HL-60 (cell line): ENCODE results near the gene SLAIN1. TPM values are rescaled to one million over a fixed set of nuclear protein-coding genes. Genes with fewer than 3 reads are reported as not detected.
A peak's percentile ranks its signal among the peaks of the same experiment; 100 is the strongest.

Source experiments
- DNase-seq, 2 experiments: peaks; one replicate each; pipeline ENCODE4 v3.0.0-alpha.2; 2010 to 2020; ENCODE audit warnings: low read depth in 1 of 2, low spot score in 1 of 2
- H3K27ac ChIP-seq: fragments of 250-450 bp; sonication (Bioruptor Pico); replicated peaks from 2 replicates; pipeline ENCODE4 v1.5.1; 2020; ENCODE audit warnings: mild to moderate bottlenecking, moderate library complexity
- H3K27me3 ChIP-seq: fragments of 250-450 bp; sonication (Bioruptor Pico); 2 replicates; pipeline ENCODE4 v1.5.1; 2021; ENCODE audit warnings: mild to moderate bottlenecking, moderate library complexity; ENCODE audit not compliant: insufficient read depth, poor library complexity, severe bottlenecking
- H3K4me3 ChIP-seq: replicated peaks from 2 replicates; pipeline ENCODE4 v1.5.1; 2011; ENCODE audit warnings: mild to moderate bottlenecking, control low read depth, low read length; ENCODE audit not compliant: insufficient read depth
- GABPA ChIP-seq: IDR thresholded peaks from 2 replicates; pipeline ENCODE4 v1.6.1; 2012; ENCODE audit warnings: low read depth
- POLR2AphosphoS5 ChIP-seq: IDR thresholded peaks from 2 replicates; pipeline ENCODE4 v1.6.1; 2012; ENCODE audit warnings: low read depth
- SPI1 ChIP-seq: IDR thresholded peaks from 2 replicates; pipeline ENCODE4 v1.6.1; 2012; ENCODE audit warnings: low read depth, mild to moderate bottlenecking, borderline replicate concordance
- microRNA-seq: library from miRNA; unstranded; fragments of <30 nt; microRNA quantifications from one replicate; pipeline ENCODE4, GENCODE V29; 2018
- TF ChIP-seq, protein P1 (sequence below): IDR thresholded peaks from one replicate; pipeline ENCODE4 v1.5.1; 2011; ENCODE audit warnings: low read length, control low read depth, inconsistent platforms; ENCODE audit not compliant: insufficient read depth
- TF ChIP-seq, protein P2 (sequence below): IDR thresholded peaks from 2 replicates; pipeline ENCODE4 v1.6.1; 2012; ENCODE audit warnings: low read depth; ENCODE audit not compliant: insufficient replicate concordance

Gene SLAIN1

DNA sequence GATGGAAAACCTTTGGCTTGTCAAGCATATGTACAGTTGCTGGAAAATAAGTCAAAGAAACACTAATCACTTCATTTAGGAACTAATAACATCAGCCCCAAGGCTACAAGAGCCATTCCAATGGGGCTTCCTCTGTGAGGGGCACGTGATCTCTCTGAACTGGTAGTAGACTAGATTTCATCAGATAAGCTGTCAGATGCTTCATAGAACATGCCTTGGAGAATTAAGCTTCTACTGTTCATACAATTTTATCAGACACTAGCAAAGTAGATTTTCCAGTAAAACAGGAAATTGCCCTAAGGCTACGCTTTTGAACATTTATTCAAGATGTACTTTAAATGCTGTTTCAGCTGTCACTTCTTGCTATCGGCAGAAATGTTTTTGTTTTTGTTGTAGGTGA is 113.4 kb downstream of the SLAIN1 start:
- DNase-seq = no peak
- Histone ChIP-seq H3K4me3 (no peak overlapping the region), H3K27me3 (no peaks in the 10 kb centered on the region), H3K27ac (peak overlapping the region; percentile 59)
- TF ChIP-seq, protein P1, sequence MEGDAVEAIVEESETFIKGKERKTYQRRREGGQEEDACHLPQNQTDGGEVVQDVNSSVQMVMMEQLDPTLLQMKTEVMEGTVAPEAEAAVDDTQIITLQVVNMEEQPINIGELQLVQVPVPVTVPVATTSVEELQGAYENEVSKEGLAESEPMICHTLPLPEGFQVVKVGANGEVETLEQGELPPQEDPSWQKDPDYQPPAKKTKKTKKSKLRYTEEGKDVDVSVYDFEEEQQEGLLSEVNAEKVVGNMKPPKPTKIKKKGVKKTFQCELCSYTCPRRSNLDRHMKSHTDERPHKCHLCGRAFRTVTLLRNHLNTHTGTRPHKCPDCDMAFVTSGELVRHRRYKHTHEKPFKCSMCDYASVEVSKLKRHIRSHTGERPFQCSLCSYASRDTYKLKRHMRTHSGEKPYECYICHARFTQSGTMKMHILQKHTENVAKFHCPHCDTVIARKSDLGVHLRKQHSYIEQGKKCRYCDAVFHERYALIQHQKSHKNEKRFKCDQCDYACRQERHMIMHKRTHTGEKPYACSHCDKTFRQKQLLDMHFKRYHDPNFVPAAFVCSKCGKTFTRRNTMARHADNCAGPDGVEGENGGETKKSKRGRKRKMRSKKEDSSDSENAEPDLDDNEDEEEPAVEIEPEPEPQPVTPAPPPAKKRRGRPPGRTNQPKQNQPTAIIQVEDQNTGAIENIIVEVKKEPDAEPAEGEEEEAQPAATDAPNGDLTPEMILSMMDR = no peak
- TF ChIP-seq POLR2AphosphoS5 (no peak), SPI1 (no peak), GABPA (no peak)
- TF ChIP-seq, protein P2, sequence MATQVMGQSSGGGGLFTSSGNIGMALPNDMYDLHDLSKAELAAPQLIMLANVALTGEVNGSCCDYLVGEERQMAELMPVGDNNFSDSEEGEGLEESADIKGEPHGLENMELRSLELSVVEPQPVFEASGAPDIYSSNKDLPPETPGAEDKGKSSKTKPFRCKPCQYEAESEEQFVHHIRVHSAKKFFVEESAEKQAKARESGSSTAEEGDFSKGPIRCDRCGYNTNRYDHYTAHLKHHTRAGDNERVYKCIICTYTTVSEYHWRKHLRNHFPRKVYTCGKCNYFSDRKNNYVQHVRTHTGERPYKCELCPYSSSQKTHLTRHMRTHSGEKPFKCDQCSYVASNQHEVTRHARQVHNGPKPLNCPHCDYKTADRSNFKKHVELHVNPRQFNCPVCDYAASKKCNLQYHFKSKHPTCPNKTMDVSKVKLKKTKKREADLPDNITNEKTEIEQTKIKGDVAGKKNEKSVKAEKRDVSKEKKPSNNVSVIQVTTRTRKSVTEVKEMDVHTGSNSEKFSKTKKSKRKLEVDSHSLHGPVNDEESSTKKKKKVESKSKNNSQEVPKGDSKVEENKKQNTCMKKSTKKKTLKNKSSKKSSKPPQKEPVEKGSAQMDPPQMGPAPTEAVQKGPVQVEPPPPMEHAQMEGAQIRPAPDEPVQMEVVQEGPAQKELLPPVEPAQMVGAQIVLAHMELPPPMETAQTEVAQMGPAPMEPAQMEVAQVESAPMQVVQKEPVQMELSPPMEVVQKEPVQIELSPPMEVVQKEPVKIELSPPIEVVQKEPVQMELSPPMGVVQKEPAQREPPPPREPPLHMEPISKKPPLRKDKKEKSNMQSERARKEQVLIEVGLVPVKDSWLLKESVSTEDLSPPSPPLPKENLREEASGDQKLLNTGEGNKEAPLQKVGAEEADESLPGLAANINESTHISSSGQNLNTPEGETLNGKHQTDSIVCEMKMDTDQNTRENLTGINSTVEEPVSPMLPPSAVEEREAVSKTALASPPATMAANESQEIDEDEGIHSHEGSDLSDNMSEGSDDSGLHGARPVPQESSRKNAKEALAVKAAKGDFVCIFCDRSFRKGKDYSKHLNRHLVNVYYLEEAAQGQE = no peak

DNA sequence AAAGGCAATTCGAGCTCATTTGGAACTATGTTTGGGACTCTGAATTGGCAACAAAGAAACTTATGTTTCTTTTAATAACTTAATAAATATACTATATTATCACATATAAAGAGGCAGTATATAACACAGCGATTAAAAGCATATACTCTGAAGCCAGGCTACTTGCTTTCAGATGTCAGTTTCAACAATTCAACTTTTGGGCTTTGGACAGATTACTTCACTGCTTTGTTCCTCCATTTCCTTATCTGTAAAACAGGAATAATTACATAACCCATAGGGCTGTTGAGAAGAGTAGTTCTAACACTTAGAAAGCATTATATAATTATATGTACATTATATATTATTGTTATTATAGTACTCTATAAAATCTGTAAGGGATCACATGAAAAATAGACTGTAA is 113.9 kb downstream of the SLAIN1 start:
- TF ChIP-seq SPI1 (no peak), POLR2AphosphoS5 (no peak), GABPA (no peak)
- TF ChIP-seq, protein P1 = no peak
- TF ChIP-seq, protein P2 = no peak
- H3K4me3 ChIP-seq = no peak overlapping the region
- DNase-seq = peak in 1 of 2 experiments; percentile 56
- no peaks in the 10 kb centered on the region for H3K27me3 ChIP-seq
- H3K27ac ChIP-seq = peak overlapping the region; percentile 59

DNA sequence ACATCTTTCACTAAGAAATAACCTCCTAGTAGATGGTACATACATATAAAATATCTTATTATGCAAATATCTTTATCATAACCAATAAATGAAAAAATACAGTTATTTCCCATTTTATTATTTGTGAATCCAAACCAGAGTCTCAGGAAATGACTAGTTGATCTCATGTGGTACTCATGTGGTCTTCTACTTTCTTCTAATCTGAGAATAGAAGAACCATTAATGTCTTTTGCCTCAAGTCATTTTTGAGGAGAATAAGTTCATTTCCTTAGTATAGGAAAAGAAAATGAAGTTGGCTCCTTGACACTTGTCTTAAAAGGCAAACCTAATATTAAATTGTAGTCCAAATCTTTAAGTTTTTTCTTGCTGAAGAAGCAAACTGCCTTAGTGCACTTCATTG is 114.5 kb downstream of the SLAIN1 start:
- Histone ChIP-seq H3K27ac (no peak overlapping the region), H3K4me3 (no peak overlapping the region), H3K27me3 (no peaks in the 10 kb centered on the region)
- TF ChIP-seq SPI1 (no peak), GABPA (no peak), POLR2AphosphoS5 (no peak)
- TF ChIP-seq, protein P2 = no peak
- TF ChIP-seq, protein P1 = no peak
- DNase-seq = no peak

Small RNA genes lying within 50 kb of the gene (microRNA-seq; reads per million reads assigned to microRNA genes)
- not detected for gene MIR3665
